HL-60 (cell line): ENCODE measurements around the gene CYLC2.

ENCODE experiments used
- DNase-seq, 2 experiments: peaks; one replicate each; pipeline ENCODE4 v3.0.0-alpha.2; 2010 to 2020; ENCODE audit warnings: low read depth in 1 of 2, low spot score in 1 of 2
- H3K27ac ChIP-seq: fragments of 250-450 bp; sonication (Bioruptor Pico); replicated peaks from 2 replicates; pipeline ENCODE4 v1.5.1; 2020; ENCODE audit warnings: mild to moderate bottlenecking, moderate library complexity
- H3K27me3 ChIP-seq: fragments of 250-450 bp; sonication (Bioruptor Pico); 2 replicates; pipeline ENCODE4 v1.5.1; 2021; ENCODE audit warnings: mild to moderate bottlenecking, moderate library complexity; ENCODE audit not compliant: insufficient read depth, poor library complexity, severe bottlenecking
- H3K4me3 ChIP-seq: replicated peaks from 2 replicates; pipeline ENCODE4 v1.5.1; 2011; ENCODE audit warnings: mild to moderate bottlenecking, control low read depth, low read length; ENCODE audit not compliant: insufficient read depth
- GABPA ChIP-seq: IDR thresholded peaks from 2 replicates; pipeline ENCODE4 v1.6.1; 2012; ENCODE audit warnings: low read depth
- POLR2AphosphoS5 ChIP-seq: IDR thresholded peaks from 2 replicates; pipeline ENCODE4 v1.6.1; 2012; ENCODE audit warnings: low read depth
- SPI1 ChIP-seq: IDR thresholded peaks from 2 replicates; pipeline ENCODE4 v1.6.1; 2012; ENCODE audit warnings: low read depth, mild to moderate bottlenecking, borderline replicate concordance
- long read RNA-seq: library from polyadenylated mRNA; unstranded; transcript quantifications from one replicate; pipeline ENCODE4 v2.0.0, GENCODE V29; 2020
- TF ChIP-seq, protein P1 (sequence below): IDR thresholded peaks from one replicate; pipeline ENCODE4 v1.5.1; 2011; ENCODE audit warnings: low read length, control low read depth, inconsistent platforms; ENCODE audit not compliant: insufficient read depth
- TF ChIP-seq, protein P2 (sequence below): IDR thresholded peaks from 2 replicates; pipeline ENCODE4 v1.6.1; 2012; ENCODE audit warnings: low read depth; ENCODE audit not compliant: insufficient replicate concordance

Gene CYLC2, protein sequence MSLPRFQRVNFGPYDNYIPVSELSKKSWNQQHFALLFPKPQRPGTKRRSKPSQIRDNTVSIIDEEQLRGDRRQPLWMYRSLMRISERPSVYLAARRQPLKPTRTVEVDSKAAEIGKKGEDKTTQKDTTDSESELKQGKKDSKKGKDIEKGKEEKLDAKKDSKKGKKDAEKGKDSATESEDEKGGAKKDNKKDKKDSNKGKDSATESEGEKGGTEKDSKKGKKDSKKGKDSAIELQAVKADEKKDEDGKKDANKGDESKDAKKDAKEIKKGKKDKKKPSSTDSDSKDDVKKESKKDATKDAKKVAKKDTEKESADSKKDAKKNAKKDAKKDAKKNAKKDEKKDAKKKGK
- long read RNA-seq = 0 reads

DNA sequence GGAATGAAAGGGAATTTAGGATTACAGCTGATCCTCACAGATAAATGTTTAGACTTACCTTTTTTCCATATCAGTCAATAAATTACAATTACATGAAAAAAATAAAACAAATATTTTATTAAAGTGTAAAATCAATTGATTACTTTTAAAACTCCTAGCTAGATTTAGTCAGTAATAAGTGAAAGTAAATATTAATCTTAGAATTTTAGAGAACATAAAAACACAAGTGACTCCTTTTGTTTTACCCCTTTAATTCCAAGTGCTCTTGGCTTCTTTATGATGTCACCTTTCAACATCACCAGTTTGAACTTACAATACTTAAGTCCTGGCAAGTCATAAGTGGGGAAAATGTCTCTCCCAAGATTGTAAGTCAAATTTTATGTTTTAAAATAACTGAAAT, at the start of gene CYLC2:
Gene CYLC2, plus strand, starts transcription at position 301 of the 400 bp plus-strand sequence. Its CDS starts 48 bp downstream, at position 349.
- Histone ChIP-seq H3K27ac (no peak within 1 kb of the TSS), H3K4me3 (no peak within 1 kb of the TSS), H3K27me3 (no peaks in the 10 kb centered on the region)
- DNase-seq = no peak
- TF ChIP-seq POLR2AphosphoS5 (no peak), GABPA (no peak), SPI1 (no peak)
- TF ChIP-seq, protein P1, sequence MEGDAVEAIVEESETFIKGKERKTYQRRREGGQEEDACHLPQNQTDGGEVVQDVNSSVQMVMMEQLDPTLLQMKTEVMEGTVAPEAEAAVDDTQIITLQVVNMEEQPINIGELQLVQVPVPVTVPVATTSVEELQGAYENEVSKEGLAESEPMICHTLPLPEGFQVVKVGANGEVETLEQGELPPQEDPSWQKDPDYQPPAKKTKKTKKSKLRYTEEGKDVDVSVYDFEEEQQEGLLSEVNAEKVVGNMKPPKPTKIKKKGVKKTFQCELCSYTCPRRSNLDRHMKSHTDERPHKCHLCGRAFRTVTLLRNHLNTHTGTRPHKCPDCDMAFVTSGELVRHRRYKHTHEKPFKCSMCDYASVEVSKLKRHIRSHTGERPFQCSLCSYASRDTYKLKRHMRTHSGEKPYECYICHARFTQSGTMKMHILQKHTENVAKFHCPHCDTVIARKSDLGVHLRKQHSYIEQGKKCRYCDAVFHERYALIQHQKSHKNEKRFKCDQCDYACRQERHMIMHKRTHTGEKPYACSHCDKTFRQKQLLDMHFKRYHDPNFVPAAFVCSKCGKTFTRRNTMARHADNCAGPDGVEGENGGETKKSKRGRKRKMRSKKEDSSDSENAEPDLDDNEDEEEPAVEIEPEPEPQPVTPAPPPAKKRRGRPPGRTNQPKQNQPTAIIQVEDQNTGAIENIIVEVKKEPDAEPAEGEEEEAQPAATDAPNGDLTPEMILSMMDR = no peak
- TF ChIP-seq, protein P2, sequence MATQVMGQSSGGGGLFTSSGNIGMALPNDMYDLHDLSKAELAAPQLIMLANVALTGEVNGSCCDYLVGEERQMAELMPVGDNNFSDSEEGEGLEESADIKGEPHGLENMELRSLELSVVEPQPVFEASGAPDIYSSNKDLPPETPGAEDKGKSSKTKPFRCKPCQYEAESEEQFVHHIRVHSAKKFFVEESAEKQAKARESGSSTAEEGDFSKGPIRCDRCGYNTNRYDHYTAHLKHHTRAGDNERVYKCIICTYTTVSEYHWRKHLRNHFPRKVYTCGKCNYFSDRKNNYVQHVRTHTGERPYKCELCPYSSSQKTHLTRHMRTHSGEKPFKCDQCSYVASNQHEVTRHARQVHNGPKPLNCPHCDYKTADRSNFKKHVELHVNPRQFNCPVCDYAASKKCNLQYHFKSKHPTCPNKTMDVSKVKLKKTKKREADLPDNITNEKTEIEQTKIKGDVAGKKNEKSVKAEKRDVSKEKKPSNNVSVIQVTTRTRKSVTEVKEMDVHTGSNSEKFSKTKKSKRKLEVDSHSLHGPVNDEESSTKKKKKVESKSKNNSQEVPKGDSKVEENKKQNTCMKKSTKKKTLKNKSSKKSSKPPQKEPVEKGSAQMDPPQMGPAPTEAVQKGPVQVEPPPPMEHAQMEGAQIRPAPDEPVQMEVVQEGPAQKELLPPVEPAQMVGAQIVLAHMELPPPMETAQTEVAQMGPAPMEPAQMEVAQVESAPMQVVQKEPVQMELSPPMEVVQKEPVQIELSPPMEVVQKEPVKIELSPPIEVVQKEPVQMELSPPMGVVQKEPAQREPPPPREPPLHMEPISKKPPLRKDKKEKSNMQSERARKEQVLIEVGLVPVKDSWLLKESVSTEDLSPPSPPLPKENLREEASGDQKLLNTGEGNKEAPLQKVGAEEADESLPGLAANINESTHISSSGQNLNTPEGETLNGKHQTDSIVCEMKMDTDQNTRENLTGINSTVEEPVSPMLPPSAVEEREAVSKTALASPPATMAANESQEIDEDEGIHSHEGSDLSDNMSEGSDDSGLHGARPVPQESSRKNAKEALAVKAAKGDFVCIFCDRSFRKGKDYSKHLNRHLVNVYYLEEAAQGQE = no peak

DNA sequence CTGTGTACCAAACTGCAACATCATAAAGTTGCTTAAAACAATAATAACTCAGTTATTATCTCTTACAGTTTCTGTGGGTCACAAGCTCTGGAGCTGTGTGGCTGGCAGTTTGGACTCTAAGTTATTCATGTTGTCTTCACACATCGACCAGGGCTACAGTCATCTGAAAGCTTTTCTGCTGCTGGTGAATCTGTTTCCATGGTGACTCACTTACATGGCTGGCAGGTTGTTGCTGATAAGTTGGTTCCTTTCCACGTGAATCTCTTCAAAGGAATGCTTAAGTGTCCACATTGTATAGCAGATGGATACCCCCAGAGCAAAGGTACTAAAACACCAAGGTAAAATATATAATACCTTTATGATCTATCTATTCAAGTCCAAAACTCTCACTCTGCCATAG, 44.8 kb upstream of the CYLC2 start:
- TF ChIP-seq GABPA (no peak), POLR2AphosphoS5 (no peak), SPI1 (no peak)
- TF ChIP-seq, protein P1 = no peak
- TF ChIP-seq, protein P2 = no peak
- no peaks in the 10 kb centered on the region for H3K27me3 ChIP-seq
- no peak overlapping the region for H3K27ac ChIP-seq
- no peak overlapping the region for H3K4me3 ChIP-seq
- no peak for DNase-seq

DNA sequence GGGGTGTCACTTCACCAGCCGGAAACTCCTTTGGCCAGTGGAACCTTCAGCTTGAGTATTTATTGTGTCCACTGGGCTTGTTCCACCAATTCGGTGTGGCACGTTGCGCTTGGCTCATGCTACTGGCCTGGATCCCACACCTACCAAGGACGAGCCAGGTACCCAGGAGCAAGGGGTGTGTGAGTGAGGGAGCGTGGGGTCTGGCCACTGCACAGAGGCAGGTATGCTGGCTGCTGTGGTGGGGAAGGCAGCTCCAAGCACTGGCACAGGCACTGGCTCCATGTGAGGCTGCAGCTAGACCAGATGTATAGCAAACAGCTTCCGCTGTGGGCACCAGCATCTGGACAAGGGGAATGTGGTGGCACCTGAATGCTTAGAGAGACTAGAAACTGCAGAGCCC, 28.1 kb upstream of the CYLC2 start:
- Histone ChIP-seq H3K27me3 (no peaks in the 10 kb centered on the region), H3K4me3 (no peak overlapping the region), H3K27ac (no peak overlapping the region)
- TF ChIP-seq GABPA = no peak
- TF ChIP-seq, protein P1 = no peak
- TF ChIP-seq, protein P2 = no peak
- no peak for DNase-seq
